ENCODE data around the gene HELT.

The HELT gene

GRCh38 chr4:185028625-185029024, 10.3 kb downstream of the HELT start:
- no peak for DNase-seq (ENCODE audit: low read depth)
- no peak for TF ChIP-seq CTCF (conservative IDR thresholded peaks at IDR 0.05; ENCODE audit: low read length)

GRCh38 chr4:185031611-185032010, 13.3 kb downstream of the HELT start:
- DNase-seq (ENCODE audit: low read depth), result no peak
- H3K4me3 ChIP-seq (ENCODE audit: low read length), result no peak overlapping the region
- TF ChIP-seq CTCF (conservative IDR thresholded peaks at IDR 0.05; ENCODE audit: low read length), result no peak

More at GRCh38 chr4:185028625-185029024, 10.3 kb downstream of the HELT start:
- no peak overlapping the region for H3K4me3 ChIP-seq (ENCODE audit: low read length)

GRCh38 chr4:185033072-185033471, 14.8 kb downstream of the HELT start:
- H3K4me3 ChIP-seq (ENCODE audit: low read length), result no peak overlapping the region
- DNase-seq (ENCODE audit: low read depth), result no peak
- TF ChIP-seq CTCF (conservative IDR thresholded peaks at IDR 0.05; ENCODE audit: low read length), result no peak

- TF ChIP-seq CTCF (conservative IDR thresholded peaks at IDR 0.05; ENCODE audit: low read length), result no peak
These were observed 15.7 kb downstream of the HELT start for GRCh38 chr4:185033950-185034349.

GRCh38 chr4:185035284-185035683, 17.0 kb downstream of the HELT start:
- TF ChIP-seq CTCF (conservative IDR thresholded peaks at IDR 0.05; ENCODE audit: low read length), result no peak
- no peak overlapping the region for H3K4me3 ChIP-seq (ENCODE audit: low read length)
- DNase-seq (ENCODE audit: low read depth), result no peak

More at GRCh38 chr4:185033950-185034349, 15.7 kb downstream of the HELT start:
- no peak for DNase-seq (ENCODE audit: low read depth)
- no peak overlapping the region for H3K4me3 ChIP-seq (ENCODE audit: low read length)

GRCh38 chr4:185036019-185036418, 17.7 kb downstream of the HELT start:
- no peak for TF ChIP-seq CTCF (conservative IDR thresholded peaks at IDR 0.05; ENCODE audit: low read length)
- DNase-seq (ENCODE audit: low read depth), result no peak
- no peak overlapping the region for H3K4me3 ChIP-seq (ENCODE audit: low read length)

GRCh38 chr4:185036842-185037241, 18.6 kb downstream of the HELT start:
- no peak for DNase-seq (ENCODE audit: low read depth)
- TF ChIP-seq CTCF (conservative IDR thresholded peaks at IDR 0.05; ENCODE audit: low read length), result no peak
- no peak overlapping the region for H3K4me3 ChIP-seq (ENCODE audit: low read length)

All from AG10803 (cell line).